ENCODE results near the gene PSD2.
"Not testable (repeated sequence)": the region's sequence is repeated elsewhere in the genome, so short reads cannot be mapped to it uniquely, and the experiment has no call there.

PSD2 gene

GRCh38 chr5:139789116-139789844 is 6.3 kb upstream of the PSD2 start:
- no peak for DNase-seq (ENCODE audit: low spot score)

- DNase-seq (ENCODE audit: low spot score), result no peak
Measured at GRCh38 chr5:139789845-139790189, 5.8 kb upstream of the PSD2 start.

- no peak for DNase-seq (ENCODE audit: low spot score)
Measured at GRCh38 chr5:139792218-139792617, 3.4 kb upstream of the PSD2 start.

GRCh38 chr5:139792655-139793054 is 3.0 kb upstream of the PSD2 start:
- not testable (repeated sequence) for DNase-seq (ENCODE audit: low spot score)

GRCh38 chr5:139794067-139794846 is 1.4 kb upstream of the PSD2 start:
- no peak for DNase-seq (ENCODE audit: low spot score)

- DNase-seq (ENCODE audit: low spot score), result no peak
Measured at GRCh38 chr5:139796061-139796806, 626 bp downstream of the PSD2 start.

- DNase-seq (ENCODE audit: low spot score), result no peak
Measured at GRCh38 chr5:139797335-139797734, 1.7 kb downstream of the PSD2 start.

GRCh38 chr5:139797856-139798510 is 2.4 kb downstream of the PSD2 start:
- no peak for DNase-seq (ENCODE audit: low spot score)

GRCh38 chr5:139798883-139799282 is 3.3 kb downstream of the PSD2 start:
- no peak for DNase-seq (ENCODE audit: low spot score)

GRCh38 chr5:139799359-139799758 is 3.8 kb downstream of the PSD2 start:
- no peak for DNase-seq (ENCODE audit: low spot score)

GRCh38 chr5:139803978-139804377 is 8.4 kb downstream of the PSD2 start:
- DNase-seq (ENCODE audit: low spot score), result no peak

- DNase-seq (ENCODE audit: low spot score), result no peak
Measured at GRCh38 chr5:139804800-139805397, 9.3 kb downstream of the PSD2 start.

GRCh38 chr5:139805545-139805944 is 9.9 kb downstream of the PSD2 start:
- DNase-seq (ENCODE audit: low spot score), result no peak

- DNase-seq (ENCODE audit: low spot score), result no peak
Measured at GRCh38 chr5:139806111-139806510, 10.5 kb downstream of the PSD2 start.

GRCh38 chr5:139806726-139807646 is 11.4 kb downstream of the PSD2 start:
- no peak for DNase-seq (ENCODE audit: low spot score)

GRCh38 chr5:139807647-139808030 is 12.0 kb downstream of the PSD2 start:
- DNase-seq (ENCODE audit: low spot score), result no peak

GRCh38 chr5:139808481-139809330 is 13.1 kb downstream of the PSD2 start:
- peak; percentile 14 for DNase-seq (ENCODE audit: low spot score)

GRCh38 chr5:139809331-139809810 is 13.8 kb downstream of the PSD2 start:
- no peak for DNase-seq (ENCODE audit: low spot score)

GRCh38 chr5:139810341-139811273 is 15.0 kb downstream of the PSD2 start:
- DNase-seq (ENCODE audit: low spot score), result no peak

Measured in RKO (cell line).